ENCODE results near the gene ISCU.
"Not testable (repeated sequence)": the region's sequence is repeated elsewhere in the genome, so short reads cannot be mapped to it uniquely, and the experiment has no call there.

Gene ISCU

GRCh38 chr12:108542320-108542719, 20.1 kb upstream of the ISCU start:
- DNase-seq (ENCODE audit: low read depth) = no peak
- TF ChIP-seq, protein P1, sequence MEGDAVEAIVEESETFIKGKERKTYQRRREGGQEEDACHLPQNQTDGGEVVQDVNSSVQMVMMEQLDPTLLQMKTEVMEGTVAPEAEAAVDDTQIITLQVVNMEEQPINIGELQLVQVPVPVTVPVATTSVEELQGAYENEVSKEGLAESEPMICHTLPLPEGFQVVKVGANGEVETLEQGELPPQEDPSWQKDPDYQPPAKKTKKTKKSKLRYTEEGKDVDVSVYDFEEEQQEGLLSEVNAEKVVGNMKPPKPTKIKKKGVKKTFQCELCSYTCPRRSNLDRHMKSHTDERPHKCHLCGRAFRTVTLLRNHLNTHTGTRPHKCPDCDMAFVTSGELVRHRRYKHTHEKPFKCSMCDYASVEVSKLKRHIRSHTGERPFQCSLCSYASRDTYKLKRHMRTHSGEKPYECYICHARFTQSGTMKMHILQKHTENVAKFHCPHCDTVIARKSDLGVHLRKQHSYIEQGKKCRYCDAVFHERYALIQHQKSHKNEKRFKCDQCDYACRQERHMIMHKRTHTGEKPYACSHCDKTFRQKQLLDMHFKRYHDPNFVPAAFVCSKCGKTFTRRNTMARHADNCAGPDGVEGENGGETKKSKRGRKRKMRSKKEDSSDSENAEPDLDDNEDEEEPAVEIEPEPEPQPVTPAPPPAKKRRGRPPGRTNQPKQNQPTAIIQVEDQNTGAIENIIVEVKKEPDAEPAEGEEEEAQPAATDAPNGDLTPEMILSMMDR (IDR thresholded peaks at IDR 0.05; ENCODE audit: control insufficient read depth, extremely low read depth, insufficient read depth) = no peak
- no peak overlapping the region for H3K4me3 ChIP-seq (ENCODE audit: low read depth, low read length)

GRCh38 chr12:108543652-108544051, 18.7 kb upstream of the ISCU start:
- no peak for DNase-seq (ENCODE audit: low read depth)
- TF ChIP-seq, protein P1 (IDR thresholded peaks at IDR 0.05; ENCODE audit: control insufficient read depth, extremely low read depth, insufficient read depth) = no peak
- H3K4me3 ChIP-seq (ENCODE audit: low read depth, low read length) = no peak overlapping the region

- no peak for DNase-seq (ENCODE audit: low read depth)
- TF ChIP-seq, protein P1 (IDR thresholded peaks at IDR 0.05; ENCODE audit: control insufficient read depth, extremely low read depth, insufficient read depth) = no peak
- no peak overlapping the region for H3K4me3 ChIP-seq (ENCODE audit: low read depth, low read length)
Observed at GRCh38 chr12:108547686-108548085, 14.7 kb upstream of the ISCU start.

DNA sequence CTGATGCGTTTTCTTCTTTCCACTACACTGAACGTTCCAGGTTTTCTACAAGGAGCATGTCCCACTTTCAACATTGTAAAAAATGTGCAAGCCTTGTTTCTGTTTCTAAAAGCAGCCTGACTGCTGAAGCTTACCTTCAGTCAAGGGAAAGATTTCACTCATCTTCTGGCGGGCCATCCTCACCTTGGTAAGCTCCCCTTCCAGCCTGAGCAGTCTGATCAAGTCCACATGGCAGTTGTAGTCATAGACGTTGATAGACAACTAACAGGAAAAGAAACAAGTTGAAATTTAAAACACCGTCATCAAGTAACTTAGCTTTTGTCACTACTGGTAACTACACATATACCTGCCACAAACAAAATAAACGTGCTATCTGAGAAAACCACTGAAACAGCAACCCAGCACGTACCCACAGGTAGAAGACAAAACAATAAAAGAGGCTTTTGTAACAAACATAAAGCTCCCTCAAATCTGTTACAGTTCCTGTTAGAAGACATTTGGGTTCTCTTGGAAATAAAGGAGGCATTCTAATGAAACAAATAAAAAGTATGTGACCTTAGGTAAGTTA, 13.4 kb upstream of the ISCU start:
- no peak for DNase-seq (ENCODE audit: low read depth)
- H3K4me3 ChIP-seq (ENCODE audit: low read depth, low read length) = peak overlapping the region; percentile 3; the same call in 1 of the 2 replicates
- TF ChIP-seq, protein P1 (IDR thresholded peaks at IDR 0.05; ENCODE audit: control insufficient read depth, extremely low read depth, insufficient read depth) = no peak

DNA sequence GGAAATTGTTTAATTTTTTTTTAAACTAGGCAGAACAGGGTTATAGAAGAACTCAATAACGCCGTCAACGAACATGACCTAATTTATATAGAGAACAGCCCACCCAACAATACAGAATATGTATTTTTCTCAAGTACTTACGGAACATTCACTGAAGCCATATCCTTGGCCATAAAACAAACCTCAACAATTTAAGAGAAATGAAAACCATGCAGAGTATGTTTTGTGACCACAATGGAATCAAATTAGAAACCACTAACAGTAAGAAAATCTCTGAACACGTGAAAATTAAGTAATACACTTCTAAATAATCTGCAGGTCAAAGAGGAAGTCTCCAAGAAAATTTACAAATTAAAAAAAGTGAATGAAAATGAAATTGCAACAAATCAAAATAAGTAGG, 10.9 kb upstream of the ISCU start:
- TF ChIP-seq, protein P1 (IDR thresholded peaks at IDR 0.05; ENCODE audit: control insufficient read depth, extremely low read depth, insufficient read depth) = no peak
- DNase-seq (ENCODE audit: low read depth) = no peak
- H3K4me3 ChIP-seq (ENCODE audit: low read depth, low read length) = no peak overlapping the region

GRCh38 chr12:108553799-108554198, 8.6 kb upstream of the ISCU start:
- no peak for DNase-seq (ENCODE audit: low read depth)
- H3K4me3 ChIP-seq (ENCODE audit: low read depth, low read length) = no peak overlapping the region
- TF ChIP-seq, protein P1 (IDR thresholded peaks at IDR 0.05; ENCODE audit: control insufficient read depth, extremely low read depth, insufficient read depth) = no peak

DNA sequence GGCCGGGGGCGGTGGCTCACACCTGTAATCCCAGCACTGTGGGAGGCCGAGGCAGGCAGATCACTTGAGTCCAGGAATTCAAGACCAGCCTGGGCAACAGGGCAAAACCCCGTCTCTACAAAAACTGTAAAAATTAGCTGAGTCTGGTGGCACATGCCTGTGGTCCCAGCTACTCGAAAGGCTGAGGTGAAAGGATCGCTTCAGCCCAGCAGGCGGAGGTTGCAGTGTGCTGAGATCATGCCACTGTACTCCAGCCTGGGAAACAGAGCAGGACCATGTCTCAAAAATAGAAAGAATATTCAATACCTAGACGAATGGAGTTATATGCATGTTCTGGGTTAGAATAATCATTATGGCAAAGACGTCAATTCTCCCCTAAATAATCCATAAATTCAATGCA, 7.0 kb upstream of the ISCU start:
- not testable (repeated sequence) for H3K4me3 ChIP-seq (ENCODE audit: low read depth, low read length); DNase-seq (ENCODE audit: low read depth)

Measured in LNCaP clone FGC (cell line).